ENCODE data around the gene BCKDK. TPM values are rescaled to one million over a fixed set of nuclear protein-coding genes. Genes with fewer than 3 reads are reported as not detected.

Gene BCKDK
- total and polyA plus RNA-seq, 2 of the 13 experiments (the other 11 are each of a cell fraction or from before 2014, with no cell fraction given): 24.9 to 42.6 TPM

DNA sequence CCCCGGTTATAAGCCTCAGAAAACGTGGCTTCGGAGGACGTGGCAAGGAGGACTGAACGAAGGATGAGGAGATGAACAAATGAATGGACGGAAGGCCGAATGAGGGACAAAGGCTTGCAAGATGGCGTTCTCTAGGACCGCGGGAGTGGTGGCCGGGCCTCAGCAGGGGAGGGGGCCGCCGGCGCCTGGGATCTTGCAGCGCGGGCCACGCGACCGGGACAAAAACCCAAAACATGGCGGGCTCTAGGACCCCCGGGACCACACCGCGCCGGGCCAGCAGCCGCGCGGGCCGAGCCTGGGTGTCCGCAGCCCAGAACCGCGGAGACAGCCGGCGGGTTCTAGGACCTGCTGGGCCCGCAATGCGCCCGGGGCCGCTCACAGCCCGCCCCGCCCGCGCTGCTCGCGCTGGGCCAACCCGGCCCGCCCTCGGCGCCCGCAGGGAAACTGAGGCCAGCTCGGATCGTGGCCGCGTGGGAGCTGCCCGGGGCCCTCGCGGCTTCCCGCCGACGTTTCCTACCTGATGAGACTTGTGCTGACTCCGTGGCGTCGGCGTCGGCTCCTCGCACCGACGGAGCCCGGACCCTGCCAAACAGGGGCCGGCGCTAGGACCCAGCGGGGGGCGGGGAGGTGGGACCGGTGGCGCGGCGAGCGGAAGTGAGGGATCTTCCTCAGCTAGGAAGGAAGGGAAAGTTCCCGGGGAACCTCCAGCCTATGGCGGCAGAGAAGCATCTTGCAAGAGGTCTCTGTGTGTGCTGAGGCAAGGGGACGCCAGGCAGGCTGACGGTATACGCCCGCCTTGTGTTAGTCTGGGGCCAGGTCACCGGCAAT is 34.8 kb upstream of the BCKDK start (continued):
- TF ChIP-seq, protein P1, sequence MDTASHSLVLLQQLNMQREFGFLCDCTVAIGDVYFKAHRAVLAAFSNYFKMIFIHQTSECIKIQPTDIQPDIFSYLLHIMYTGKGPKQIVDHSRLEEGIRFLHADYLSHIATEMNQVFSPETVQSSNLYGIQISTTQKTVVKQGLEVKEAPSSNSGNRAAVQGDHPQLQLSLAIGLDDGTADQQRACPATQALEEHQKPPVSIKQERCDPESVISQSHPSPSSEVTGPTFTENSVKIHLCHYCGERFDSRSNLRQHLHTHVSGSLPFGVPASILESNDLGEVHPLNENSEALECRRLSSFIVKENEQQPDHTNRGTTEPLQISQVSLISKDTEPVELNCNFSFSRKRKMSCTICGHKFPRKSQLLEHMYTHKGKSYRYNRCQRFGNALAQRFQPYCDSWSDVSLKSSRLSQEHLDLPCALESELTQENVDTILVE (CRISPR knock-in tag; IDR thresholded peaks at IDR 0.05): peak; percentile 35; the same call in 1 of the 2 replicates
- TF ChIP-seq U2AF1 (optimal IDR thresholded peaks at IDR 0.05; ENCODE audit: low read depth, low read length) (peak; percentile 14), ZNF224 (CRISPR knock-in tag; IDR thresholded peaks at IDR 0.05) (no peak; the same call in 1 of the 2 replicates), ZNF20 (CRISPR knock-in tag; IDR thresholded peaks at IDR 0.05) (no peak; the same call in 1 of the 2 replicates), FUBP1 (CRISPR knock-in tag; IDR thresholded peaks at IDR 0.05; ENCODE audit: borderline replicate concordance) (no peak), ZBTB4 (CRISPR knock-in tag; IDR thresholded peaks at IDR 0.05; ENCODE audit: borderline replicate concordance) (no peak; the same call in 1 of the 2 replicates), ZNF253 (CRISPR knock-in tag; IDR thresholded peaks at IDR 0.05; ENCODE audit: borderline replicate concordance) (no peak), MAX (IDR thresholded peaks at IDR 0.05) (peak; percentile 81)
- TF ChIP-seq, protein P2, sequence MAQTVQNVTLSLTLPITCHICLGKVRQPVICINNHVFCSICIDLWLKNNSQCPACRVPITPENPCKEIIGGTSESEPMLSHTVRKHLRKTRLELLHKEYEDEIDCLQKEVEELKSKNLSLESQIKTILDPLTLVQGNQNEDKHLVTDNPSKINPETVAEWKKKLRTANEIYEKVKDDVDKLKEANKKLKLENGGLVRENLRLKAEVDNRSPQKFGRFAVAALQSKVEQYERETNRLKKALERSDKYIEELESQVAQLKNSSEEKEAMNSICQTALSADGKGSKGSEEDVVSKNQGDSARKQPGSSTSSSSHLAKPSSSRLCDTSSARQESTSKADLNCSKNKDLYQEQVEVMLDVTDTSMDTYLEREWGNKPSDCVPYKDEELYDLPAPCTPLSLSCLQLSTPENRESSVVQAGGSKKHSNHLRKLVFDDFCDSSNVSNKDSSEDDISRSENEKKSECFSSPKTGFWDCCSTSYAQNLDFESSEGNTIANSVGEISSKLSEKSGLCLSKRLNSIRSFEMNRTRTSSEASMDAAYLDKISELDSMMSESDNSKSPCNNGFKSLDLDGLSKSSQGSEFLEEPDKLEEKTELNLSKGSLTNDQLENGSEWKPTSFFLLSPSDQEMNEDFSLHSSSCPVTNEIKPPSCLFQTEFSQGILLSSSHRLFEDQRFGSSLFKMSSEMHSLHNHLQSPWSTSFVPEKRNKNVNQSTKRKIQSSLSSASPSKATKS (CRISPR knock-in tag; IDR thresholded peaks at IDR 0.05): no peak
- TF ChIP-seq, protein P3, sequence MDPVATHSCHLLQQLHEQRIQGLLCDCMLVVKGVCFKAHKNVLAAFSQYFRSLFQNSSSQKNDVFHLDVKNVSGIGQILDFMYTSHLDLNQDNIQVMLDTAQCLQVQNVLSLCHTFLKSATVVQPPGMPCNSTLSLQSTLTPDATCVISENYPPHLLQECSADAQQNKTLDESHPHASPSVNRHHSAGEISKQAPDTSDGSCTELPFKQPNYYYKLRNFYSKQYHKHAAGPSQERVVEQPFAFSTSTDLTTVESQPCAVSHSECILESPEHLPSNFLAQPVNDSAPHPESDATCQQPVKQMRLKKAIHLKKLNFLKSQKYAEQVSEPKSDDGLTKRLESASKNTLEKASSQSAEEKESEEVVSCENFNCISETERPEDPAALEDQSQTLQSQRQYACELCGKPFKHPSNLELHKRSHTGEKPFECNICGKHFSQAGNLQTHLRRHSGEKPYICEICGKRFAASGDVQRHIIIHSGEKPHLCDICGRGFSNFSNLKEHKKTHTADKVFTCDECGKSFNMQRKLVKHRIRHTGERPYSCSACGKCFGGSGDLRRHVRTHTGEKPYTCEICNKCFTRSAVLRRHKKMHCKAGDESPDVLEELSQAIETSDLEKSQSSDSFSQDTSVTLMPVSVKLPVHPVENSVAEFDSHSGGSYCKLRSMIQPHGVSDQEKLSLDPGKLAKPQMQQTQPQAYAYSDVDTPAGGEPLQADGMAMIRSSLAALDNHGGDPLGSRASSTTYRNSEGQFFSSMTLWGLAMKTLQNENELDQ (CRISPR knock-in tag; IDR thresholded peaks at IDR 0.05; ENCODE audit: borderline replicate concordance): 0 out of 2 replicates have a peak, but pooled peaks have one; percentile 70
- TF ChIP-seq, protein P4, sequence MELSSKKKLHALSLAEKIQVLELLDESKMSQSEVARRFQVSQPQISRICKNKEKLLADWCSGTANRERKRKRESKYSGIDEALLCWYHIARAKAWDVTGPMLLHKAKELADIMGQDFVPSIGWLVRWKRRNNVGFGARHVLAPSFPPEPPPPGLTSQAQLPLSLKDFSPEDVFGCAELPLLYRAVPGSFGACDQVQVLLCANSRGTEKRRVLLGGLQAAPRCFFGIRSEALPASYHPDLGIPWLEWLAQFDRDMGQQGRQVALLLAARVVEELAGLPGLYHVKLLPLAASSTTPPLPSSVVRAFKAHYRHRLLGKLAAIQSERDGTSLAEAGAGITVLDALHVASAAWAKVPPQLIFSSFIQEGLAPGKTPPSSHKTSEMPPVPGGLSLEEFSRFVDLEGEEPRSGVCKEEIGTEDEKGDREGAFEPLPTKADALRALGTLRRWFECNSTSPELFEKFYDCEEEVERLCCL (CRISPR knock-in tag; IDR thresholded peaks at IDR 0.05; ENCODE audit: borderline replicate concordance): 0 out of 2 replicates have a peak, but pooled peaks have one; percentile 14
